T-helper 22 cell (primary cell): Measurements from ENCODE around the gene CFAP99.
A peak's percentile ranks its signal among the peaks of the same experiment; 100 is the strongest.
"Not testable (repeated sequence)": the region's sequence is repeated elsewhere in the genome, so short reads cannot be mapped to it uniquely, and the experiment has no call there.

Experiments used
- DNase-seq: peaks from one replicate; pipeline ENCODE4 v3.0.0-alpha.2; 2020; ENCODE audit warnings: low read depth

CFAP99 gene

DNA sequence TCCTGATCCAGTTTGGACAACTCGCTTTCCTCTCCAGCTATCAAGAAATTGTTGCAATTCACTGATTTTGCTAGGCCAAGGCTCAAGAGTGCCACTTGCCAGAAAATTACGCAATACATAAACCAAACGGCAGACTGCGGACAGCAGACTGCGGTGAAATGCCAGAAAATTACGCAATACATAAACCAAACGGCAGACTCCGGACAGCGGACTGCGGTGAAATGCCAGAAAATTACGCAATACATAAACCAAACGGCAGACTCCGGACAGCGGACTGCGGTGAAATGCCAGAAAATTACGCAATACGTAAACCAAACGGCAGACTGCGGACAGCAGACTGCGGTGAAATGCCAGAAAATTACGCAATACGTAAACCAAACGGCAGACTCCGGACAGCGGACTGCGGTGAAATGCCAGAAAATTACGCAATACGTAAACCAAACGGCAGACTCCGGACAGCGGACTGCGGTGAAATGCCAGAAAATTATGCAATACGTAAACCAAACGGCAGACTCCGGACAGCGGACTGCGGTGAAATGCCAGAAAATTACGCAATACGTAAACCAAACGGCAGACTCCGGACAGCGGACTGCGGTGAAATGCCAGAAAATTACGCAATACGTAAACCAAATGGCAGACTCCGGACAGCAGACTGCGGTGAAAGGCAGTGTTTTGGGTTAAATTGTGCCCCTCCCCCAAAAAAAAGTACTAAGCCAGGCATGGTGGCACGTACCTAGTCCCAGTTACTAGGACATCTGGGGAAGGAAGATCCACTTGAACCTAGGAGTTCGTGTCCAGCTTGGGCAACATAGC lies 11.4 kb downstream of the CFAP99 start:
- DNase-seq = not testable (repeated sequence)

DNA sequence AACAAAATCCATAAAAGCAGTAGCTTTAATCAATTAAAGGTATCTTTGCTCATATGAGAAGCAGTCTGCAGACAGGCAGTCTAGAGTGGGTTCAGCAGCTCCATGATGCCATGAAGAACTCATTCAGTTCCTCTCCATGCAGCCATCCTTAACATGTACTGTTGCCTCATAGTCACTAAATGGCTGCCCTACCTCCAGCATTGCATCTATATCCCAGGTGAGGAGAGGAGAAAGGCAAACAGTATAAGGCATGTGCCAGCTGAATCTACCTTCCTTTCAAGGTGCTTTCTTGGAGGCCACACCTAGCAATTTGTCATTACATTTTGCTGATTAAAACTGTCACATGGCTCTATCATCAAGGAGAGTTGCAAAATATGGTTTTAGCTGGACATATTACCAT lies 13.2 kb downstream of the CFAP99 start:
- DNase-seq = no peak

- DNase-seq = no peak
Observed at GRCh38 chr4:2432991-2433530, 14.3 kb downstream of the CFAP99 start.

DNA sequence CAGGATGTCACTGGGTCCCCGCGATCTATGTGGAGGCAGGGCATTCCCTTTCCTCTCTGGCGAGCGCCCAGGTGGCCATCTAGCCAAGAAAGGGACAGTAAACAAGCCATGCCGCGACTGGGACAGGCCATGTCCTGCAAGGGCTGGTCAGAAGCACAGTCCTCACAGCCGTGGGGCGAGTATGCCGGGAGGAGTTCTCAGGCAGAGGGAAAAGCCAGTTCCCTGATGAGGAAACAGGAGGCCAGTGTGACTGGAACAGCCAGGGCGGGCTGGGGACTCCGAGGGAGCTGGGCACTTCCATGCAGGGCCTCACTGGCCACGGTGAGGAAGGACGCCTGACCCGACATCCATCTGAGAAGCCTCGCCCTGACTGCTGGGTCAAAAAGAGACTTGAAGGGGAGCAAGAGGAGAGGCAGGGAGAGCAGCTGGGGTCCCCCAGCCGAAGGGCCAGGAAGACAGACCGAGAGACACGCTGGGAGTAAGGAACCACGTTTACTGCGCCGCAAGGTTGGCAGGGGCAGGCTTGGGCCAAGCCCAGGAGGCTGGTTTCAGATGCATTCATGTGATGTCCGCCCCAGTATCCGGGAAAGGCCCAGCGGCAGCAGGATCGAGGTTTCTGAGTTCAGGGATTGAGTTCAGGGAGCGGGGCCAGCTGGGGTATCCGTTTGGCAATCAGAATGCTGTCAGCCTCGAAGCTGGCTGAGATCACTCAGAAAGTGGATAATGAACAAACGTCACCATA lies 15.0 kb downstream of the CFAP99 start:
- no peak for DNase-seq

- no peak for DNase-seq
Observed at GRCh38 chr4:2434420-2434819, 15.7 kb downstream of the CFAP99 start.

- no peak for DNase-seq
Observed at GRCh38 chr4:2436301-2436700, 17.5 kb downstream of the CFAP99 start.

- DNase-seq = no peak
Observed at GRCh38 chr4:2436761-2437474, 18.2 kb downstream of the CFAP99 start.

GRCh38 chr4:2437475-2438215 lies 18.9 kb downstream of the CFAP99 start:
- DNase-seq = no peak

GRCh38 chr4:2438822-2439718 lies 20.3 kb downstream of the CFAP99 start:
- no peak for DNase-seq

DNA sequence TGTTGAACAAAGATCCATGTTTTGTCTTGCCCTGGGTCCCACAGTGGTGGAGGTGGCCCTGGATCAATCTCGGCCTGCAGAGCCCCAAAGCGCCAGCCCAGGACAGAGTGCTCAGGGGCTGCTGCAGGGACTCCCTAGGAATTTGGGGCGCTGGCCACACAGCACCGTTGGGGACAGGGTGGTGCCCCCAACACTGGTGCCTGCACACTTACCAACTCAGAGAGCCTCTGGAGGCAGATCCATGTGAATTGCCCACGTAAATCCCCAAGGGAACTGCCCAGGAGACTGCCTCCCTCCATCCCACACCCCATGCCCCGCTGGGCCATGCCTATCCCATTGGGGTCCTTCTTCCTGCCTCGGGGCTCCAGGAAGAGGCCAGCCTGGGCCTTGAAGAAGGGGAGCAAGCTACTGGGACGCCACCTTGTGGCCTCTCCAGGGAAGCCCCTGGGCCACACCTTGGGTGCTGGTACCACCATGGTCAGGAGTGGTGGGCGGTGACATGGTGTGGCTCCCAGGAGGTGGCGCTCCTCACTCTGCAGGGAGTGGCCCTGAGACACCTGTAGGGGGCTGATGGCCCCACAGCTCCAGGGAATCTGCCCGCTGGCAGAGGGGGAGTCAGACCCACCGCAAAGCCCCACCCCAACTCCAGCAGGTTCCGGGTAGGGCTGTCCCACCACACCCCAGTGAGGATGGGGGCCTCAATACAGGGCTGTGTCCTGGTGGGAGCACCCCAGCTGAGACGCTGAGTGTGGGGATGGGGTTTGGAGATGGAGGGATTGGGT lies 22.8 kb downstream of the CFAP99 start:
- DNase-seq = peak; percentile 38

GRCh38 chr4:2442175-2442993 lies 23.6 kb downstream of the CFAP99 start:
- DNase-seq = no peak

- no peak for DNase-seq
Observed at GRCh38 chr4:2443061-2443730, 24.4 kb downstream of the CFAP99 start.

- DNase-seq = no peak
Observed at GRCh38 chr4:2443956-2444740, 25.4 kb downstream of the CFAP99 start.

DNA sequence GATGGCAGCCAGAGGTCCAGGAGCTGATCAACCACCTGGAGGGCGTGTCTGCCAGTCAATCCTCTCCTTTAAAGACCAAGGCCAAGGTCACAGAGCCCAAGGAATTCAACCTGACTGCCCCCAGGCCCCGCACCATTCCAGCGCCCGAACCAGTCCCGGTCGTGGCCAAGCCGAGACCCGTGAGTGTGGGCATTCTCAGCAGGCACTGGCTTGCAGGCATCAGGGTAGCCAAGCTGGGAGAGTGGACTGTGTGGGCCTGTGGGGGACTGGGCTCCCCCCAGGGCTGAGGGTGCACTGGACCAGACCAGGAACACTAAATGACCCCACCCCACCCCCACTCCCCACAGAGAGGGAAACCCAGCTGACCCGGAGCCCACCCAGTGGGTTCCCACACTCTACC lies 26.4 kb downstream of the CFAP99 start:
- no peak for DNase-seq

- no peak for DNase-seq
Observed at GRCh38 chr4:2445571-2445970, 26.8 kb downstream of the CFAP99 start.

- no peak for DNase-seq
Observed at GRCh38 chr4:2446656-2447564, 28.2 kb downstream of the CFAP99 start.

DNA sequence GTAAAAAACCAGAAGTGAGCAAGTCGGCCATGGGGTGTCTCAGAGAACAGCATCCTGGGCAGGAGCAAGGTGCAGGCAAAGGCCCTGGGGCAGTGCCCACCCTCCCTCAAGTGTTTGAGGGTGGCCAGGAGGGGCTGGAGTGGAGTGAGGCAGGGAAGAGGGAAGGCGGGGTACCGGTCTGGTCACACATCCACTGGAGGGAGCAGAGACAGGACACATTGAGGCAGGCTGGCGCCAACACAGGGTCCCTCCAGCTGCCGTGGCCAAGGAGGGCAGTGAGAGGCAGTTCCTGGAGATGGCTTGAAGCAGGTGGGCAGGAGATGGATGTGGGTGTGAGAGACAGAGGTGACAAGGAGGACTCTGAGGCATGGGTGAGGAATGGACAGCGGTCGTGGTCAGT lies 29.8 kb downstream of the CFAP99 start:
- DNase-seq = no peak
